HG03558 (cell line): ENCODE measurements around the gene DDIT3.

Experiments used
- ATAC-seq: cut with Tn5 transposase; IDR thresholded peaks from one replicate; pipeline ENCODE4 v1.9.1; 2021; ENCODE audit warnings: moderate number of reproducible peaks; ENCODE audit not compliant: unreplicated experiment; ENCODE audit errors: extremely low read depth

Gene DDIT3

GRCh38 chr12:57548013-57548315 lies 27.6 kb upstream of the DDIT3 start:
- no peak for ATAC-seq

- ATAC-seq, result no peak
These were observed 27.1 kb upstream of the DDIT3 start for GRCh38 chr12:57547288-57548012.

GRCh38 chr12:57546438-57547287 lies 26.3 kb upstream of the DDIT3 start, which contains the start of gene DCTN2:
TSS of gene DCTN2 (minus strand) at chr12:57547192. CDS start at chr12:57547063, 129 bp downstream.
- ATAC-seq, result peak; percentile 96

GRCh38 chr12:57545809-57546437 lies 25.6 kb upstream of the DDIT3 start:
- ATAC-seq, result no peak

GRCh38 chr12:57543581-57543980 lies 23.3 kb upstream of the DDIT3 start:
- no peak for ATAC-seq

- ATAC-seq, result no peak
These were observed 21.4 kb upstream of the DDIT3 start for GRCh38 chr12:57541717-57542116.

GRCh38 chr12:57541001-57541400 lies 20.7 kb upstream of the DDIT3 start:
- ATAC-seq, result no peak

- ATAC-seq, result no peak
These were observed 18.9 kb upstream of the DDIT3 start for GRCh38 chr12:57539134-57539768.

GRCh38 chr12:57536597-57536942 lies 16.3 kb upstream of the DDIT3 start:
- no peak for ATAC-seq

GRCh38 chr12:57535764-57536596 lies 15.7 kb upstream of the DDIT3 start:
- ATAC-seq, result no peak

GRCh38 chr12:57534991-57535543 lies 14.8 kb upstream of the DDIT3 start:
- ATAC-seq, result no peak

GRCh38 chr12:57534250-57534649 lies 13.9 kb upstream of the DDIT3 start:
- no peak for ATAC-seq

- no peak for ATAC-seq
These were observed 12.8 kb upstream of the DDIT3 start for GRCh38 chr12:57533108-57533507.

- ATAC-seq, result no peak
These were observed 11.5 kb upstream of the DDIT3 start for GRCh38 chr12:57531836-57532235.

- ATAC-seq, result no peak
These were observed 10.3 kb upstream of the DDIT3 start for GRCh38 chr12:57530396-57531142.

GRCh38 chr12:57529831-57530230 lies 9.5 kb upstream of the DDIT3 start:
- ATAC-seq, result no peak

GRCh38 chr12:57528831-57529555 lies 8.7 kb upstream of the DDIT3 start:
- no peak for ATAC-seq

- no peak for ATAC-seq
These were observed 7.9 kb upstream of the DDIT3 start for GRCh38 chr12:57528176-57528575.
